Left lung (tissue), 14 donors: ENCODE measurements around the gene UBE2I. TPM values are rescaled to one million over a fixed set of nuclear protein-coding genes. Genes with fewer than 3 reads are reported as not detected.

Experiments used
- ATAC-seq: fragments of 200-7000 bp; cut with Tn5 transposase; one replicate; pipeline ENCODE4 v1.9.1; 2020; ENCODE audit warnings: moderate library complexity
- DNase-seq, 4 donors: peaks; one replicate each; pipeline ENCODE4 v3.0.0-alpha.2; 2013 to 2020
- H3K27ac ChIP-seq, 2 donors: fragments of 200-600 bp; sonication (generic) in 1 of 2; one replicate each; pipeline versions ENCODE4 v1.5.0 to v1.8.0; 2020 to 2021
- H3K27me3 ChIP-seq, 2 donors: fragments of 200-600 bp; sonication (generic) in 1 of 2; one replicate each; pipeline versions ENCODE4 v1.5.0 to v1.8.0; 2020 to 2021
- H3K36me3 ChIP-seq, 2 donors: fragments of 200-600 bp; sonication (generic) in 1 of 2; one replicate each; pipeline versions ENCODE4 v1.5.0 to v1.8.0; 2020 to 2021
- H3K4me1 ChIP-seq, 2 donors: fragments of 200-600 bp; one replicate each; pipeline ENCODE4 v1.8.0; 2021
- H3K4me3 ChIP-seq, 2 donors: fragments of 200-600 bp; sonication (generic) in 1 of 2; one replicate each; pipeline versions ENCODE4 v1.5.0 to v1.8.0; 2020 to 2021; ENCODE audit warnings: mild to moderate bottlenecking in 1 of 2
- H3K9me3 ChIP-seq, 2 donors: fragments of 200-600 bp; sonication (generic) in 1 of 2; one replicate each; pipeline versions ENCODE4 v1.5.0 to v1.8.0; 2020 to 2021
- CTCF ChIP-seq, 2 donors: fragments of 200-600 bp; sonication (generic) in 1 of 2; IDR thresholded peaks; one replicate each; pipeline versions ENCODE4 v1.5.0 to v1.8.0; 2021; ENCODE audit warnings: antibody characterized with exemption in 2 of 2
- intact Hi-C, 2 donors: fragments of 100-400 bp; cut with DNase I; formaldehyde crosslinking; loops; one replicate each; pipeline versions ENCODE4 v1.11.2 to v1.14.2; 2022
- long read RNA-seq, 12 donors: library from polyadenylated mRNA in 2 of 12; unstranded in 2 of 12; transcript quantifications; one replicate each; pipeline ENCODE4 v2.0.0 and lab custom pipeline, GENCODE V29; 2019 to 2026
- polyA plus RNA-seq, 6 donors: library from polyadenylated mRNA; unstranded; fragments of 120-200 nt; gene quantifications; one replicate each; pipeline ENCODE4 v1.2.1, GENCODE V29; 2013; ENCODE audit not compliant: insufficient read length in 6 of 6
- total RNA-seq, 2 donors: library from RNA; stranded (reverse); fragmentation: NEBNext Ultra II Directional; extraction: Animal tissue kit (Norgen Biotek cat#: 25700); gene quantifications; one replicate each; pipeline ENCODE4 v1.2.1, GENCODE V29; 2021
- donor health status: DM: no; HTN: yes; CAD: no.
- donor health status: DM: no; HTN: no; CAD: no.

The UBE2I gene
- total RNA-seq = 100 to 1,000 TPM in 1 of 2 donors, 10 to 100 TPM in 1; 89.0 to 111 TPM
- polyA plus RNA-seq = 100 to 1,000 TPM; 133 to 188 (median 146) TPM
- long read RNA-seq, donor 1, transcript UBE2I-212 (1 exons, 2,642 nt) = minor isoform, 9 of 182 reads
- long read RNA-seq, donor 1, transcript UBE2I-219 (3 exons, 498 nt) = minor isoform, 7 of 182 reads
- long read RNA-seq, donor 1, transcript UBE2I-203 (7 exons, 2,976 nt) = major isoform, 94 of 182 reads
- long read RNA-seq, donor 1, partial matches to known transcripts = 64 of 182 reads
- long read RNA-seq, donor 1, other reads (novel, unspliced or antisense) = 0 of 182 reads
- long read RNA-seq, donor 2, transcript UBE2I-212 (1 exons, 2,642 nt) = minor isoform, 11 of 156 reads
- long read RNA-seq, donor 2, transcript UBE2I-203 (7 exons, 2,976 nt) = major isoform, 81 of 156 reads
- long read RNA-seq, donor 2, transcript UBE2I-219 (3 exons, 498 nt) = minor isoform, 11 of 156 reads
- long read RNA-seq, donor 2, partial matches to known transcripts = 48 of 156 reads
- long read RNA-seq, donor 2, other reads (novel, unspliced or antisense) = 0 of 156 reads
- long read RNA-seq, donor 3, transcript UBE2I-203 (7 exons, 2,976 nt) = major isoform, 99 of 133 reads
- long read RNA-seq, donor 3, transcript UBE2I-219 (3 exons, 498 nt) = minor isoform, 6 of 133 reads
- long read RNA-seq, donor 3, partial matches to known transcripts = 18 of 133 reads
- long read RNA-seq, donor 3, other reads (novel, unspliced or antisense) = 0 of 133 reads
- long read RNA-seq, donor 4, transcript UBE2I-203 (7 exons, 2,976 nt) = major isoform, 18 of 30 reads
- long read RNA-seq, donor 4, transcript UBE2I-208 (4 exons, 1,771 nt) = minor isoform, 7 of 30 reads
- long read RNA-seq, donor 4, partial matches to known transcripts = 1 of 30 reads
- long read RNA-seq, donor 4, other reads (novel, unspliced or antisense) = 3 of 30 reads
- long read RNA-seq, donor 5, transcript UBE2I-203 (7 exons, 2,976 nt) = major isoform, 60 of 100 reads
- long read RNA-seq, donor 5, partial matches to known transcripts = 23 of 100 reads
- long read RNA-seq, donor 5, other reads (novel, unspliced or antisense) = 0 of 100 reads
- long read RNA-seq, donor 6, transcript UBE2I-203 (7 exons, 2,976 nt) = major isoform, 108 of 130 reads
- long read RNA-seq, donor 6, transcript UBE2I-212 (1 exons, 2,642 nt) = minor isoform, 5 of 130 reads
- long read RNA-seq, donor 6, partial matches to known transcripts = 9 of 130 reads
- long read RNA-seq, donor 6, other reads (novel, unspliced or antisense) = 0 of 130 reads
- long read RNA-seq, donor 7, transcript UBE2I-203 (7 exons, 2,976 nt) = major isoform, 69 of 78 reads
- long read RNA-seq, donor 7, transcript UBE2I-212 (1 exons, 2,642 nt) = minor isoform, 5 of 78 reads
- long read RNA-seq, donor 7, partial matches to known transcripts = 0 of 78 reads
- long read RNA-seq, donor 7, other reads (novel, unspliced or antisense) = 0 of 78 reads
- long read RNA-seq, donor 8, transcript UBE2I-212 (1 exons, 2,642 nt) = minor isoform, 7 of 122 reads
- long read RNA-seq, donor 8, transcript UBE2I-208 (4 exons, 1,771 nt) = minor isoform, 8 of 122 reads
- long read RNA-seq, donor 8, transcript UBE2I-203 (7 exons, 2,976 nt) = major isoform, 74 of 122 reads
- long read RNA-seq, donor 8, partial matches to known transcripts = 24 of 122 reads
- long read RNA-seq, donor 8, other reads (novel, unspliced or antisense) = 0 of 122 reads
- long read RNA-seq, donor 9 = 0 reads
- long read RNA-seq, donor 10, transcript UBE2I-208 (4 exons, 1,771 nt) = minor isoform, 6 of 16 reads
- long read RNA-seq, donor 10, transcript UBE2I-203 (7 exons, 2,976 nt) = major isoform, 8 of 16 reads
- long read RNA-seq, donor 10, partial matches to known transcripts = 0 of 16 reads
- long read RNA-seq, donor 10, other reads (novel, unspliced or antisense) = 1 of 16 reads
- long read RNA-seq, donor 11 = 0 reads
- long read RNA-seq, donor 12, transcript UBE2I-203 (7 exons, 2,976 nt) = major isoform, 68 of 102 reads
- long read RNA-seq, donor 12, partial matches to known transcripts = 27 of 102 reads
- long read RNA-seq, donor 12, other reads (novel, unspliced or antisense) = 0 of 102 reads

- intact Hi-C loops = no loop called here
- peak; percentile 85 for ATAC-seq
Measured at GRCh38 chr16:1308977-1309885, at the start of gene UBE2I. UBE2I (plus strand) TSS chr16:1309636; CDS start chr16:1314031, 4,395 bp downstream.

DNA sequence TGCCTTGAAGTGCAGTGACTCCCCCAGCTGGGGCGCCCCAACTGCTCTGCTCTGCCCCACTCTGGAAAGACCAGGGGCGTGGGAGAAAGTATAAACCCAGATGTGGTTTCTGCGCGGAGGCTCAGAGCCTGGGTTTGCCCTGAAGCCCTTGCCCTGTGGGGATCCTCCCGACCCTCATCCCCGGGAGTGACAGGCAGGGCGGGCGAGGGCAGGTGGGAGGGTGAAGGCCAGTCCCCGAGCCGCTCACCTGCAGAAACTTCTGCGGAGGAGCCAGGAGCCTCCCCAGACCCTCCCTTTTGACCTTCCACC is 49.7 kb upstream of the UBE2I start:
- no peak overlapping the region for H3K27ac ChIP-seq
- ATAC-seq (no peak), DNase-seq (no peak)
- H3K4me3 ChIP-seq = no peak overlapping the region
- H3K4me1 ChIP-seq = no peaks in the 10 kb centered on the region
- H3K9me3 ChIP-seq = no peaks in the 10 kb centered on the region
- intact Hi-C loops = no loop called here
- H3K27me3 ChIP-seq = peaks cover 27 to 84% of the 10 kb centered on the region in 2 donors
- no peak for TF ChIP-seq CTCF (IDR thresholded peaks at IDR 0.05)
- H3K36me3 ChIP-seq = no peaks in the 10 kb centered on the region

More at GRCh38 chr16:1308977-1309885, at the start of gene UBE2I:
- Histone ChIP-seq H3K4me3 (peak within 1 kb of the TSS; percentile 72 to 81), H3K36me3 (peaks cover 0 to 23% of the 10 kb centered on the region in 2 donors), H3K27ac (peak within 1 kb of the TSS; percentile 97 to 99), H3K27me3 (no peaks in the 10 kb centered on the region), H3K4me1 (peaks cover 24 to 37% of the 10 kb centered on the region in 2 donors), H3K9me3 (no peaks in the 10 kb centered on the region)
- no peak for TF ChIP-seq CTCF (IDR thresholded peaks at IDR 0.05)
- peak; percentile 96 to 100 (median 97) for DNase-seq

DNA sequence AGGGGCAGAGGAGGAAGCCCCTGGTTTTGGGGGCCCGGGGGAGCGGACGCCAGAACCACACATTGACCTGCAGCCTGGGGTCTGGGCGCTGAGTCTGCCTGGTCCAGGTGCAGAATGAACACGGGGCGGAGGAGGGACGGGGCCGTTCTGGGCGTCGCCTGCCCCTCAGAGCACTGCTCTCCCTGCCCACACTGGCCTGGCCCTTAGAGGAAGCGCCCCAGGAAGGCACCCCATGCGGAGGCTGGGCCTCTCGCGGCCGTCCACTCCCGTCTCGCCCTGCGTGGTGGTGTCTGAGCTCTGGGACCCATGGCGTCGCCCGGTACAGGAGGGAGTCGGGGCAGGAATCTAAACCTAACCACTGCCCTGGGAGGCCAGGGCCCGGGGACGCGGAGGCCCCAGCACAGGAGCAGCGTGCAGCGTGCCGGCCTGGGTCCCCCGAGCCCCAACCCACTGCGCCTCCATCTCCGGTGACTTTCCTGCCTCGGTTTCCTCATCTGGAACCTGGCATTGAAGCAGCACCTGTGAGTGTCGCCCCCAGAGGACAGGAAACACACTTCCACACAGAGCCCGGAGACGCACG is 49.2 kb upstream of the UBE2I start:
- Histone ChIP-seq H3K27me3 (peaks cover 27 to 83% of the 10 kb centered on the region in 2 donors), H3K9me3 (no peaks in the 10 kb centered on the region), H3K27ac (no peak overlapping the region), H3K4me3 (no peak overlapping the region), H3K4me1 (no peaks in the 10 kb centered on the region), H3K36me3 (no peaks in the 10 kb centered on the region)
- TF ChIP-seq CTCF (IDR thresholded peaks at IDR 0.05) = no peak
- DNase-seq (no peak), ATAC-seq (no peak)
- intact Hi-C loops = no loop called here
